ENCODE results near the gene NNMT. TPM values are rescaled to one million over a fixed set of nuclear protein-coding genes. Genes with fewer than 3 reads are reported as not detected.

NNMT gene
- total RNA-seq, 2 experiments from 2014 or later = not detected

GRCh38 chr11:114259124-114259526 lies 37.1 kb upstream of the NNMT start:
- no peak overlapping the region for H3K4me3 Mint-ChIP-seq
- H3K36me3 Mint-ChIP-seq = no peaks in the 10 kb centered on the region
- no peaks in the 10 kb centered on the region for H3K27me3 Mint-ChIP-seq
- DNase-seq = no peak
- no peaks in the 10 kb centered on the region for H3K4me1 Mint-ChIP-seq
- H3K9me3 Mint-ChIP-seq = no peaks in the 10 kb centered on the region
- no peak overlapping the region for H3K27ac Mint-ChIP-seq

- Mint-ChIP-seq H3K27ac (no peak overlapping the region), H3K4me3 (no peak overlapping the region), H3K9me3 (no peaks in the 10 kb centered on the region), H3K4me1 (no peaks in the 10 kb centered on the region), H3K27me3 (no peaks in the 10 kb centered on the region), H3K36me3 (no peaks in the 10 kb centered on the region)
- no peak for DNase-seq
Measured at GRCh38 chr11:114259551-114259983, 36.6 kb upstream of the NNMT start.

- Mint-ChIP-seq H3K4me3 (no peak overlapping the region), H3K4me1 (no peaks in the 10 kb centered on the region), H3K9me3 (no peaks in the 10 kb centered on the region), H3K27ac (no peak overlapping the region), H3K27me3 (no peaks in the 10 kb centered on the region), H3K36me3 (no peaks in the 10 kb centered on the region)
- DNase-seq = no peak
Measured at GRCh38 chr11:114260077-114260476, 36.1 kb upstream of the NNMT start.

GRCh38 chr11:114260483-114260882 lies 35.7 kb upstream of the NNMT start:
- Mint-ChIP-seq H3K4me3 (no peak overlapping the region), H3K36me3 (no peaks in the 10 kb centered on the region), H3K27ac (no peak overlapping the region), H3K27me3 (no peaks in the 10 kb centered on the region), H3K4me1 (no peaks in the 10 kb centered on the region), H3K9me3 (no peaks in the 10 kb centered on the region)
- no peak for DNase-seq

- Mint-ChIP-seq H3K36me3 (no peaks in the 10 kb centered on the region), H3K27me3 (no peaks in the 10 kb centered on the region), H3K4me1 (no peaks in the 10 kb centered on the region), H3K9me3 (no peaks in the 10 kb centered on the region), H3K27ac (no peak overlapping the region), H3K4me3 (no peak overlapping the region)
- no peak for DNase-seq
Measured at GRCh38 chr11:114261791-114262190, 34.4 kb upstream of the NNMT start.

- Mint-ChIP-seq H3K4me3 (no peak overlapping the region), H3K36me3 (no peaks in the 10 kb centered on the region), H3K27ac (no peak overlapping the region), H3K27me3 (no peaks in the 10 kb centered on the region), H3K4me1 (no peaks in the 10 kb centered on the region), H3K9me3 (no peaks in the 10 kb centered on the region)
- no peak for DNase-seq
Measured at GRCh38 chr11:114262681-114263512, 33.3 kb upstream of the NNMT start.

GRCh38 chr11:114263513-114264170 lies 32.6 kb upstream of the NNMT start:
- no peaks in the 10 kb centered on the region for H3K4me1 Mint-ChIP-seq
- H3K9me3 Mint-ChIP-seq = no peaks in the 10 kb centered on the region
- no peak overlapping the region for H3K4me3 Mint-ChIP-seq
- H3K27me3 Mint-ChIP-seq = no peaks in the 10 kb centered on the region
- no peak for DNase-seq
- H3K27ac Mint-ChIP-seq = no peak overlapping the region
- no peaks in the 10 kb centered on the region for H3K36me3 Mint-ChIP-seq

- Mint-ChIP-seq H3K27ac (no peak overlapping the region), H3K36me3 (no peaks in the 10 kb centered on the region)
- DNase-seq = no peak
Measured at GRCh38 chr11:114264381-114264780, 31.8 kb upstream of the NNMT start.

GRCh38 chr11:114265122-114265878 lies 30.9 kb upstream of the NNMT start:
- Mint-ChIP-seq H3K4me1 (no peaks in the 10 kb centered on the region), H3K27me3 (no peaks in the 10 kb centered on the region), H3K27ac (no peak overlapping the region)

More at GRCh38 chr11:114264381-114264780, 31.8 kb upstream of the NNMT start:
- no peak overlapping the region for H3K4me3 Mint-ChIP-seq
- no peaks in the 10 kb centered on the region for H3K9me3 Mint-ChIP-seq
- H3K27me3 Mint-ChIP-seq = no peaks in the 10 kb centered on the region
- H3K4me1 Mint-ChIP-seq = no peaks in the 10 kb centered on the region

GRCh38 chr11:114269498-114269897 lies 26.7 kb upstream of the NNMT start:
- no peaks in the 10 kb centered on the region for H3K9me3 Mint-ChIP-seq
- no peak overlapping the region for H3K27ac Mint-ChIP-seq
- no peak overlapping the region for H3K4me3 Mint-ChIP-seq
- no peaks in the 10 kb centered on the region for H3K36me3 Mint-ChIP-seq
- peaks cover 30% of the 10 kb centered on the region for H3K27me3 Mint-ChIP-seq
- no peaks in the 10 kb centered on the region for H3K4me1 Mint-ChIP-seq
- no peak for DNase-seq

More at GRCh38 chr11:114265122-114265878, 30.9 kb upstream of the NNMT start:
- Mint-ChIP-seq H3K36me3 (no peaks in the 10 kb centered on the region), H3K9me3 (no peaks in the 10 kb centered on the region), H3K4me3 (no peak overlapping the region)
- no peak for DNase-seq

GRCh38 chr11:114270531-114271270 lies 25.5 kb upstream of the NNMT start:
- Mint-ChIP-seq H3K4me3 (no peak overlapping the region), H3K27me3 (peaks cover 34% of the 10 kb centered on the region), H3K4me1 (no peaks in the 10 kb centered on the region), H3K36me3 (no peaks in the 10 kb centered on the region), H3K27ac (no peak overlapping the region), H3K9me3 (no peaks in the 10 kb centered on the region)
- no peak for DNase-seq

GRCh38 chr11:114271316-114271715 lies 24.9 kb upstream of the NNMT start:
- DNase-seq = no peak
- Mint-ChIP-seq H3K4me1 (no peaks in the 10 kb centered on the region), H3K9me3 (no peaks in the 10 kb centered on the region), H3K4me3 (no peak overlapping the region), H3K36me3 (no peaks in the 10 kb centered on the region), H3K27me3 (peaks cover 34% of the 10 kb centered on the region), H3K27ac (no peak overlapping the region)

- H3K4me3 Mint-ChIP-seq = no peak overlapping the region
- no peaks in the 10 kb centered on the region for H3K4me1 Mint-ChIP-seq
- peaks cover 34% of the 10 kb centered on the region for H3K27me3 Mint-ChIP-seq
- H3K9me3 Mint-ChIP-seq = no peaks in the 10 kb centered on the region
- no peak overlapping the region for H3K27ac Mint-ChIP-seq
- H3K36me3 Mint-ChIP-seq = no peaks in the 10 kb centered on the region
- no peak for DNase-seq
Measured at GRCh38 chr11:114272311-114272710, 23.9 kb upstream of the NNMT start.

- no peaks in the 10 kb centered on the region for H3K36me3 Mint-ChIP-seq
- DNase-seq = no peak
- H3K27me3 Mint-ChIP-seq = peaks cover 34% of the 10 kb centered on the region
- H3K4me1 Mint-ChIP-seq = no peaks in the 10 kb centered on the region
- H3K4me3 Mint-ChIP-seq = no peak overlapping the region
- H3K9me3 Mint-ChIP-seq = no peaks in the 10 kb centered on the region
- no peak overlapping the region for H3K27ac Mint-ChIP-seq
Measured at GRCh38 chr11:114273071-114273470, 23.1 kb upstream of the NNMT start.
